HepG2 (cell line): ENCODE data around the gene ACAP3. TPM values are rescaled to one million over a fixed set of nuclear protein-coding genes. Genes with fewer than 3 reads are reported as not detected.
A peak's percentile ranks its signal among the peaks of the same experiment; 100 is the strongest.

Source experiments
- DMTF1 ChIP-seq: sonication (generic); formaldehyde crosslinking; IDR thresholded peaks from 2 replicates; pipeline ENCODE4 v1.4.0; 2020; ENCODE audit warnings: mild to moderate bottlenecking, missing genetic modification reagents
- HOXA3 ChIP-seq: sonication (generic); formaldehyde crosslinking; IDR thresholded peaks from 2 replicates; pipeline ENCODE4 v1.5.0; 2020; ENCODE audit warnings: missing genetic modification reagents
- PRDM4 ChIP-seq: sonication (generic); formaldehyde crosslinking; IDR thresholded peaks from 2 replicates; pipeline ENCODE4 v1.9.0; 2021; ENCODE audit warnings: missing genetic modification reagents, borderline replicate concordance
- TGIF2 ChIP-seq: IDR thresholded peaks from 2 replicates; pipeline ENCODE4 v1.6.1; 2016; ENCODE audit warnings: control low read depth, missing compliant biosample characterization
- ZBTB33 ChIP-seq: sonication (generic); formaldehyde crosslinking; IDR thresholded peaks from 2 replicates; pipeline ENCODE4 v1.4.0; 2020; ENCODE audit warnings: missing genetic modification reagents
- ZBTB43 ChIP-seq: sonication (generic); formaldehyde crosslinking; conservative IDR thresholded peaks from 2 replicates; pipeline ENCODE4 v1.4.0; 2020; ENCODE audit warnings: missing genetic modification reagents
- ZHX2 ChIP-seq, 2 experiments: sonication (generic) in 1 of 2; formaldehyde crosslinking in 1 of 2; IDR thresholded peaks; 2 replicates each; pipeline versions ENCODE4 v1.6.1 to v1.9.0; 2014 to 2022; ENCODE audit warnings: antibody characterized with exemption in 1 of 2, borderline replicate concordance in 1 of 2, inconsistent platforms in 1 of 2, low read depth in 1 of 2, missing genetic modification reagents in 1 of 2
- ZNF251 ChIP-seq: sonication (generic); formaldehyde crosslinking; IDR thresholded peaks from 2 replicates; pipeline ENCODE4 v1.9.0; 2021; ENCODE audit warnings: mild to moderate bottlenecking, missing genetic modification reagents
- ZNF296 ChIP-seq: sonication (generic); formaldehyde crosslinking; conservative IDR thresholded peaks from 2 replicates; pipeline ENCODE4 v1.5.0; 2020; ENCODE audit warnings: mild to moderate bottlenecking, missing genetic modification reagents
- polyA plus RNA-seq, 8 experiments: library from polyadenylated mRNA; depleted of rRNA in 3 of 8; stranded (reverse) in 7 of 8; unstranded in 1 of 8; fragments of >200 nt; fragmentation: Illumina TruSeq in 4 of 8; extraction: Trizol in 4 of 8; gene quantifications; 2 replicates each; pipeline versions ENCODE4 v1.2.1 to v1.2.3, GENCODE V29; 2011 to 2016; ENCODE audit warnings: low read depth in 4 of 8, missing spikeins in 1 of 8, mixed read lengths in 1 of 8; ENCODE audit not compliant: insufficient read depth in 1 of 8
- total RNA-seq, 5 experiments: library from RNA; depleted of rRNA; stranded (reverse); fragments of >200 nt; fragmentation: Illumina TruSeq; extraction: Trizol; gene quantifications; 2 replicates each; pipeline ENCODE4 v1.2.3, GENCODE V29; 2016; ENCODE audit warnings: low read depth in 1 of 5

The ACAP3 gene
- total and polyA plus RNA-seq, 2 of the 13 experiments (the other 11 are each of a cell fraction or from before 2014, with no cell fraction given), result 29.4 to 50.8 TPM

GRCh38 chr1:1305300-1306069, 2.2 kb downstream of the ACAP3 start (continued):
- TF ChIP-seq ZHX2 (IDR thresholded peaks at IDR 0.05; ENCODE audit: low read depth) (0 out of 2 replicates have a peak, but pooled peaks have one; percentile 1), ZHX2 (CRISPR knock-in tag; IDR thresholded peaks at IDR 0.05; ENCODE audit: borderline replicate concordance) (no peak), DMTF1 (CRISPR knock-in tag) (no peak), HOXA3 (CRISPR knock-in tag) (peak; percentile 11; the same call in 1 of the 2 replicates), ZNF251 (CRISPR knock-in tag) (no peak), PRDM4 (no peak), ZBTB43 (CRISPR knock-in tag) (peak; percentile 50; the same call in 1 of the 2 replicates), ZNF296 (CRISPR knock-in tag) (0 out of 2 replicates have a peak, but pooled peaks have one; percentile 62), ZBTB33 (no peak), TGIF2 (no peak)
